HG02870 (cell line): ENCODE measurements around the gene LAMA2.

Experiments
- ATAC-seq: cut with Tn5 transposase; IDR thresholded peaks from one replicate; pipeline ENCODE4 v1.9.1; 2021; ENCODE audit warnings: mild to moderate bottlenecking, moderate library complexity; ENCODE audit not compliant: unreplicated experiment

Gene LAMA2

DNA sequence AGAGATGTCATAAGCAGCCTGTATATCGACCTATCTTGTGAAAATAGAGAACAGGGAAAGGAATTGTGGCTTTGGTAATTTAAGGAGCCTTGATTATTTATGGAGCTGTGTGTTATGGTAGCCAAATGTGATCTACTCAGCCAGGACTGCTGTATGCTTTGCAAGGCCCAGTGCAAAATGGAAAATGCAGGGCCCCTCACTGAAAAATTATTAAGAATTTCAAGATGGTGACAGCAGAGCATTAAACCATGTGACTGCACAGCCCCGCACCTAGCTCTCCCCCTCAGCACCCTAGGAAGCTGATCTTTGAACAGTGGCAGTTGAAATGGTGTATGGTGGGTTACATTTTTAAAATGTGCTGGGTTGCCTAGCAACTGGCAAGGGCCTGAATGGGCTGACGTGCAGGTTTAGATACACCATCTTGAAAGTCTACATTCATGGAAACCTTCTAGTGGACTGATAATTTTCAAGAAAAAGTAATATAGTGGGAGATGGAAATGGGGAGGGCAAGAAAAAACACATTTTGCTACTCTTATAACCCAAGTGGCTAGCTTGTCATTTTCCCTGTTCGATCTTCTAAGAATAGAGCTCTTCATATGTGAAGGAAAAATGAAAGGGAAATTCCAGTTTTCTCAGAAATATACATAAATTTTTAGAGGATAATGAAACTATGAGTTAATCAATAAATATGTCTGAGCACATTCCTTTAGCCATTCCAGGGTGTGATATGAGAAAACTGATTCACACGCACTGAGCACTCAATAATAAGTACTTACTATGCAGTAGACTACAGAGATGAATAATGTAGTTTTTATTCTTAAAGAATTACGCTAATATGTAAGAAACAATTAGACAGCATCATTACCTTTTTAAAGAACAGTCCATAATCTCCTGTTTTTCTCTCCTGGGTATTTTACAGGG lies 619.1 kb downstream of the LAMA2 start:
- no peak for ATAC-seq

DNA sequence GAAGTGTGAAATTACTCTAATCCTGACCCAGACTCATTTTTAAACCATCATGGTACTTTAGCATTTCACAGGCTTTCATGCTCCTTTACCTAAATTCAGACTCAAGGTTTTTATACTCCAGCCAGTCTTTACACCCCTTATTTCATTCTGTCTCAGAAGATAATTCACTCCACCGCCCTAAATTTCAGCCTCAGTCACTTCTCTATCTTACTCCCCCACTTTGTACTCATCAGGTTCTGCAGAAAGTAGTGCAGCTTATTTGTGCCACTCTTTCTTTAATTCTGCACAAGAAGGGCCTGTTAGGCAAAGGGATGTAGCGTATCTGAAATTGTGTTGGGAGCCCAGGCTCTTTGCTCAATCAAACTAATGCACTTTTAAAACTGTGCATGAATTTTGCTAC lies 621.5 kb downstream of the LAMA2 start:
- no peak for ATAC-seq

DNA sequence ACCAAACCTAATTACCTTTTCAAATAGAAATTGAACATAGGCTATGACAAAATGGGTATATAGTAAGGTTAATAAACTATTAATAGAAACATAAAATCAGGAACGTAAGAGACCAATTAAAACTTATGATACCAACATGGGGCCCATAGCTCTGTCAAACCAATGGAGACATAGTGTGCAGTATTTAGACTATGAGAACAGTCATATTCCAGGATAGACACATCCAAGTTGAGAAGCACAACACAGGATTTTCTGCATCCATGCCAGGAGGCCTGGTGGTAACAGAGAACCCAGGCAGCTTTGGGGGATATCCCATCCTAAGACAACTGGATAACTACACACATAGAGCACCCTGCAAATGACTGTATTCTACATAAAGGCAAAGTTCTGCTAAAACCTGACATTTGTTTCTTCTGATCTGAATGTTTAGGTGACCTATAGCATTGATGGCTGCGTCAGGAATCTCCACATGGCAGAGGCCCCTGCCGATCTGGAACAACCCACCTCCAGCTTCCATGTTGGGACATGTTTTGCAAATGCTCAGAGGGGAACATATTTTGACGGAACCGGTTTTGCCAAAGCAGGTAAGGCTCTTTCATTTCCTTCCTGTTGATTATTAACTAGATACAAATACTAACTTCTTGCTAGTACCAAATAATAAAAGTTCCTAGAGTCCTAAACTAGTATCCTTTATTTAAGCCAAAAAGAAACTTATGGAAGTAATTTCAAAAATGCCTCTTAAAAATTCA lies 624.3 kb downstream of the LAMA2 start:
- ATAC-seq: no peak

DNA sequence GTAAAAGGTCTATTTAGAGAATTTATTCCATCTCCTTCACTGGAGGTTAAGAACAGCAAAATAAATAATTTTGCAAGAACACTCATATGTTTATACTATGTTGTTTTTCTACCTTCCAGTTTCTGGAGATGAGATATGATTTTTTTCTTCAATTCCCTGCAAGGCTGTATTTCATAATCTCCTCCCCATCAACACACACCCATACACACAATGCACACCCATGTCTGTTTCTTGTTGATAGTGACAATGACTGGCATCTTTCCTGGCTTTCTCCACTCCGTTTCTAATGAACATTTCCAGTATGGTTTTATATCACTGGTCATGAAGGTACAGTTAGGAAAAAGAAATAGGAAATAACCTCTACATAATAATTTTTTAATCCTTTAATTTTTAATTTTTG lies 624.9 kb downstream of the LAMA2 start:
- no peak for ATAC-seq

DNA sequence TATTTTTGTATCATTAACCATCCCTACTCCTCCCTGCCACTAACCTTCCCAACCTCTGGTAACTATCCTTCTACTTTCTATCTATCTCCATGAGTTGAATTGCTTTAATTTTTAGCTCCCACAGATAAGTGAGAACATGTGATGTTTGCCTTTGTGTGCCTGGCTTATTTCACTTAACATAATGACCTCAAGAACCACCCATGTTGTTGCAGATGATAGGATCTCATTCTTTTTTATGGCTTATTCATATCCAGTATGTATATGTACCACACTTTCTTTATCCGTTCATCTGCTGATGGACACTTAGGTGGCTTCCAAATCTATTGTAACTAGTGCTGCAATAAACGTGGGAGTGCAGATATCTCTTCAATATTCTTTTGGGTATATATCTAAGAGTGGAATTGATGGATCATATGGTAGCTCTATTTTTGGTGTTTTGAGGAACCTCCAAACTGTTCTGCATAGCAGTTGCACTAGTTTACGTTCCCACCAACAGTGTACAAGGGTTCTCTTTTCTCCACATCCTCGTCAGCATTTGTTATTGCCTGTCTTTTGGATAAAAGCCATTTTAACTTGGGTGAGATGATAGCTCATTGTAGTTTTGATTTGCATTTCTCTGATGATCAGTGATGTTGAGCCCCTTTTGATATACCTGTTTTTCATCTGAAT lies 625.7 kb downstream of the LAMA2 start:
- ATAC-seq: no peak

DNA sequence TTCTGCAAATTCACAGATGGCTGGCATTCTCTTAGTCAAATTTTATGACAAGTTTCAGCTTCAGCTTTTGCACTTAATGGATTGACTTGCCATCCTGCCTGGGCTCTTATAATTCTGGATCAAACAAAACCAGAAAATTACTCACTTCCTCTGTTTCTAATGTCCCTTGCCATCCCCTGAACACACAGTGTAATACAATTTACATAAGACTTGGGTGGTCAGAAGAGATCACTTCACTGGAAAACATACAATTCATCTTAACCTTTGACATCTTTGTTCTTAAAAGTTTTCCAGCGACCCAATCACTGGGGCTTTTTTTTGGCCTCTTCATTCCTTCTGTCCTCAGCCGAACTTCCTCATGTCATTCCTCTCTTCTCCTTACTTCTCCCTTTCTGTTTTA lies 628.0 kb downstream of the LAMA2 start:
- no peak for ATAC-seq

DNA sequence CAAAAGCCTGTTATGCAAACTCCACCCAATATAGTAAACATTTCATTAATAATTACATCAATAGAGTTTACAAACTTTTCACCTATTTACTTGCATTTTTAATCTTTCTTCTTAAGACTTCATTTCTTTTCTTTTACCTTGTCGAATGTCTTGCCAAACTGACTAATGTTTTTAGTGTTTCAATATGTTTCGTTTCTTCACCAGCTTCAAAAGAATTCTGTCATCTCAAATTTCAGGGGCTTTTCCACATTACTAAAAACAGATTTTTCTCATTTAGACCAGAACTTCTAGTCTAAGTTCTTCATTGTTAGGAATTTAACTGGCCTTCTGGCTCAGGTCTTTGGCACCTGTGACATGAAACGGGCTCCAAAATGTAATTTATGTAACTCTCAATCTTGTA lies 630.5 kb downstream of the LAMA2 start:
- no peak for ATAC-seq

DNA sequence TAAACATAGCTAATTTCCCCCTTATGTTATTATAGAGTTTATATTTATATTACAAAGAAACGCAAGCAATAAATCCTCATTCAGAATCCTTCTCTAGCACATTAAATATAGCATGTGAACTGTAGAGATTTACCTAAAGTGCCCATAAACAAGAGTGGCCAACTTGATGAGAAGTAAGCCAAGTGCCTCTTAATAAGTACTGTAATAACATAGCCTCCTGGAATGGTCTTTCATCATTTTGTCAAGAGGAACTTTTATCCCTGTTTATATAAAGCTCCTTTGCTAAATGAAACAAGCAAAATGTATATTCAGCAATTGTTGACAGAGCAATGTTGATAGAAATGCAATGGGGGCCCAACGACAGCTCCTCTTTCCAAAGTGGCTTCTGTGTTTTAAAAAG lies 632.1 kb downstream of the LAMA2 start:
- ATAC-seq: no peak

DNA sequence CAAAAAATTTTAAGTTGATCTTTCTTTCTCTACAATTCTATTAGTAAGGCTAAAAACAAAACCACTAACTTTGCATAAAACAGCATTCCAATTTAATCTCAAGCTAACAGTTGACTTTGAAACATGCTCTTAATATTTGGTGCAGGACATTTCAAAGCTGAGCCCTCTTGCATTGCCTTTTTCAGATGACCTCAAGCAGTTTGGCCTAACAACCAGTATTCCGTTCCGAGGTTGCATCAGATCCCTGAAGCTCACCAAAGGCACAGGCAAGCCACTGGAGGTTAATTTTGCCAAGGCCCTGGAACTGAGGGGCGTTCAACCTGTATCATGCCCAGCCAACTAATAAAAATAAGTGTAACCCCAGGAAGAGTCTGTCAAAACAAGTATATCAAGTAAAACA lies 633.1 kb downstream of the LAMA2 start:
- no peak for ATAC-seq

DNA sequence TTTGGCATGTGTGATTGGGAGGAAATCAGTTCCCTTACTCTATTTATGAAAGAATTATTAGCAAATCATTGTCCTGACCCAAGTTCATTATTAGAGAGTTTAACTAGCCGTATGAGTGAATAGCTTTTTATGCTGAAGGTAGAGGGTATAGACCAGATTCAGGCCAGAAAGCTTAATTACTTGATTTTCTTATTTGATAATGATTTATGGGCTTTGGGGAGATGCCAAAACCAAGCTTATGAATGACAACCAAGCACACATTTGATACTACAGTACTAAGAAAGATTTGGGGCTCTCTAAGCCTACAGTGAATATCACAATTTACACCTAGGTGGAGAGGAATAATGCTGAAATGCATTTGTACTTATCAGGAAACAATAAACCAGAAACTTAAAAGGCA lies 633.8 kb downstream of the LAMA2 start:
- no peak for ATAC-seq

DNA sequence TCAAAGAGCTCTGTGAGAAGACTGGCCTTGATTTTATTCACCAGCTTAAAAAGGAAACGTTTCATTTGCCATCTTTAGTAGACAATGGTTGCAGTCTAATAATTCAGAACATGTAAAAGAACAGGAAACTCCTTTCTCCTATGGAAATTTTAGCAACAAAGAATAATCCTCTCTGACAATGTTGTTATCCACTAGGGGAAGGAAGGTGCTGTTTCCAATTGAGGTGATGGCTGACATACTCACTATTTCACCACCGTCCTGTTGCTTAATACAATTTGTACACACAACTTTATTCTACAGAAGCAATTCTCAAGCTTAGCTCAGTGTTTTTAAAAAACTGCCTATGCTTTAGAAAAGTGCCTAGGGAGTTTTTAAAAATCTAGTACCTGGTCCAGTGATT lies 634.4 kb downstream of the LAMA2 start:
- no peak for ATAC-seq

DNA sequence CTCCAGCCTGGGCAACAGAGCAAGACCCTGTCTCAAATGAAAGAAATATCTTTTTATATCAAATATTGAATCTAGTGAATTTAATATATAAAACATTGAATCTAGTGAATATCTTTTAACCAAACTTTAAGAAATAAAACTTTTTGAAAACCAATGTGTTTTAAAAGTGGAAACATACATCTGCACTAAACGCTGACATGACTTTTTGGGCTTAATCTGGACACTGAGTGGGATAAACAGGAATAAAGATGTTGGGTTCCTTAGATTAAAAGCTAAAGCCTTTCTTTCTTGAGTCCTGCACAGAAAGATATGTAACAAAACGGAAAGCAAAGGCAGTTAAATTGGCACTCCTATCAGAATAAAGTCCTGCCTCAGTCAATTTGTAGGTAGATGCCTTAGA lies 636.8 kb downstream of the LAMA2 start:
- ATAC-seq: no peak

DNA sequence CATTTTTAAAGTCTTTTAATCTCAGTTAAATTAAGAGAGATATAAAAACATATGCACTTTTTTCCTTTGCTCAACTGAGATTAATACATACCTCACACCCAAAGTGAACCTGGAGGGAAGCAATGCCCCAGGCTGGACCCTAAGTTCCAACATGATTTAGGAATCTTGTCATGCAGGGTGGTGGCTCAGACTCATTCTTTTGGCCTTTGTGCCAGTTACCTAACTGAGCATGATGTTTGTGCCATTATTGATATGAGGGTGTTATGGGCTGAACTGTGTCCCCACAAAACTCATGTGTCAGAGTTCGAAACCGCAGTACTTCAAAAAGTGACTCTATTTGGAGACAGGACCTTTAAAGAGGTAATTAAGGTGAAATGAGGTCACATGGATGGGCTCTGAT lies 639.0 kb downstream of the LAMA2 start:
- ATAC-seq: no peak

DNA sequence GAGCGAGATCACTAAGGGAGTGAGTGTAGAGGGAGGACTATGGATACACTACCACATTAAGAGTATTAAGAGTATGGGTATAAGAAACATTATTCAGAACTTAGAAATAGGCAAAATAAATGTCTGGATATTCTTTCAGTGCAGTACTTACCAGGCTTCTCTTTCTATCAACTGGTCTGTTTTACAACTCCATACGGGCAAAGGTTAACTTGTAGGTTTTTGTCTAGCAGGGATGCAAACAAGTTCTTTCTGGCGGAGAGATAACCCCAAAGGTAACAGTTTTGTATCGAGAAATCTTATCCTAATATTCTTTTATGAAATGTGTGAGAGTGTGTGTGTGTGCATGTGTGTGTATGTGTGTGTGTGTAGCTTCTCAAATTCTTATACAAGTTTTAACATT lies 640.9 kb downstream of the LAMA2 start:
- ATAC-seq: no peak

DNA sequence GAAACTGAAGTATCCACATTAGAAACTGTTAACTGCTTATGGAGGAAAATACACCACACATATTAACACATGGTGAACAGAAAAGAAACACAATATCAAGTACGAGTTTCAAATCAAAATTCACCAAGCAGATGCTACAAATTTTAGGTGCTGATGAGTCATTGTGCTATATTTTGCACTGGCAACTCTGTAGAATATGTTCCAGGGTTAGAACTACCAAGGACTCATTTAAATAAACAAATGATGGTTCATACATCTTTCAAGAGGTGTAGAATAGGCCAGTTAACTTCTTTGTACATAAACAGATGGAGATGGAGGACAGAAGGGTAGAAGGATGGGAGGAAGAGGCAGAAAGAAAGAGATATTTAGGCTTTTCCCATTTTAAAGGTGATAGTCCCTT lies 642.1 kb downstream of the LAMA2 start:
- no peak for ATAC-seq

DNA sequence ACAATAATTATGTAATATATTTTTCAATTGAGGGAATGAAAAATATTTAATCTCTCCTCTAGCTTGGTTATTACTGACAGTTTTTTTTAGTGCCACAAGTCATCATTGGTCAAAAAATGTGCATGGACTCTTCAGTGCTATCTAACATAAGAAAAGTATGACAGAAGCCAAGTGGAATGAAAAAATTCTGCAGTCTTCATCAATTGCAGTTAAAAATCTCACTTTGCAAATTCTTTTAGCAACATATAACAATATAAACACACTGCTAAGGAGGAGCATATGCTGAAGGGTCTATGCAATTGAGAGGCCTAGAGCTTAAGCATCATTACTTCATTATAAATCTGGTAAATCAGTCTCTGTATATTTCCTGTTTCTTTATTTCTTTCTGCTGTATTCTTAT lies 652.0 kb downstream of the LAMA2 start:
- ATAC-seq: no peak

DNA sequence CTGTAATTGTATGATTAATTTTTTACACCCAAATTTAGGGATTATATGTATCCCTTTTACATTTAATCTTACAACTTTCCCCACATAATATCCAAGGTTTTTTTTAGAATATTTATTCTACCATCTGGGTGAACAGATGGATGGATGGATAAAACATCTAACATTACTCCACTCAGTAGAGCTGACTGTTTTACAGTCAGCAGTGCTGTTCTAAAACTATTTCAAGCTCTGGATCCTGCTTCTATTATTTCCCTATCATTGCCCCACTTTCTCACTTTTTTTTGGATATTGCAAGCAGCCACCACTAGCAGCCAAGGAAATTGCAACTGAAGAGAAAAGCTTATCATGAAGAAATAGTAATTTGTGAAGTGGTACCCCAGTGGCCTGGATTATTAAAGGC lies 653.3 kb downstream of the LAMA2 start:
- ATAC-seq: no peak

DNA sequence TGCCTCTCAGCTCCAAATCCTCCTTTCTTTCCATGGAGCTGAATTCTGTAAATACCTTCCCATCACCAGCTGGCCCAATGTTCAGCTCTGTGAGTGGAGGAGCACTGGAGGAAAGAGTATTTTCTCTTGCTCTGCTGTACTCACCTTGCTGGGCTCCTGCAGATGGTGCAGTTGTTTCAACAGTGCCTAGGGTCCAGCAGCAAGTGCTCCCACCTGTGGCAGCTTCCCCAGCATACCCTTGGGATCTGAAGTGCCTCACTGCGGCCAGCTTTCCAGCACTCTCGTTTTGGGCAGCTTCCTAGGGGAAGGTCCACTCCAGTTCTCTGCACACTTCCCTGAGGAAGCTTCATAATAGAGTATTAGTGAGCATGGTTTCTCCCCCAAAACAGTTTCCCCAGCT lies 656.1 kb downstream of the LAMA2 start:
- no peak for ATAC-seq

DNA sequence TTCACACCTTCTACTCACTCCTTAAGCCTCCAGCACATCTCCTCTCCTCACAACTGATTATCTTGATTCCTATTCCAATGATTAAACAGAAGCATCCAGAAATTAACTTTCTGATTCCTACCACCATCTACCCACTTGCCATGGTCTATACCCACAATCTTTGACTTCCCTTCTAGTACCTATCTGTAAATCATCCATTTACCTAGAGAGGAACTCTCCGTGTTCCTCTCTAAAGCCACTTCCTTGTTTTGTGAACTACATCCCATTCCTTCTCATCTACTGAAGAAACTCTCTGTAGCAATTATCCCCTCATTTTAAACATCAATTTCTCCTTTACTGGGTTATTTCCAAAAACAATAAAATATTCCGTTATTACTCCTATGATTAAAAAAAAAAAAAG lies 659.8 kb downstream of the LAMA2 start:
- ATAC-seq: no peak

DNA sequence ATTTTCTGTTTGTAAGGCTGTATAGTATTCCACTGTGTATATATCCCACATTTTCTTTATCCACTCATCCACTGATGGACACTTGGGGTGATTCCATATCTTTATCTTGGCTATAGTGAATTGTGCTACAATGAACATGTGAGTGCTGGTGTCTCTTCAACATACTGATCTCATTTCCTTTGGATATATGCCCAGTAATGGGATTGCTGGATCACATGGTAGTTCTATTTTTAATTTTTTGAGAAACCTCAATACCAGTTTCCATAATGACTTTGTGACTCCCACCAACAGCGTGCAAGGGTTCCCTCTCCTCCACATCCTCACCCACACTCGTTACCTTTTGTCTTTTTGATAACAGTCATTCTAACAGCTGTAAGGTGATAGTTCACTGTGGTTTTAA lies 661.0 kb downstream of the LAMA2 start:
- no peak for ATAC-seq

DNA sequence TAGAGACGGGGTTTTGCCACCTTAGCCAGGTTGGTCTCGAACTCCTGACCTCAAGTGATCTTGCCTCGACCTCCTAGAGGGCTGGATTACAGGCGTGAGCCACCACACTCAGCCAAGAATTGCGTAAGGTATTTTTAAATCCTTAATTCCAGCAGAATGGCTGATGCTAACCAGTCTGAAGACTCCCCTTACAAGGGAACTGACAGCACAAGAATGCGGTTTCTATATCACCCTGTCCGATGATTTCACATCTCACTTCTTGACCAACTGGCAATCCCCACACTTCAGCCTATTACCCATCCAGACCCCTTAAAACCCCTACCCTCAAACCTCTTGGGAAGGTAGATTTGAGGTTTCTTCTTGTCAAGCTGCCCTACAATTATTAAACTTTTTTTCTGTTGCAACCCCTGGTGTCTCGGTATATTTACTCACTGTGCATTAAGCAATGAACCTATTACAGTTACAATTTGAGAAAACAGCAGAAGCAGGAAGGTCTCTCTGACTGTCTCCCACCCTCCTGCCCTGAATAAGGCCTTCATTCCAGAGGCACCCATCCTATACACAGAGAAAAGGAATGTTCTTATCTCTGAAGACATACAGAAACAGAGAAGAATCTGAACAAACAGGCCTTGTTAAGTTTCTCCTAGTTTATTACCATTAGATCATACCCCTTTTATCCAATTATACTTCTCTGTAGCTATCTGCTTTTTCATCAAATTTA lies 662.1 kb downstream of the LAMA2 start:
- ATAC-seq: no peak
